ENCODE data around the gene RNASE4. TPM values are rescaled to one million over a fixed set of nuclear protein-coding genes. Genes with fewer than 3 reads are reported as not detected.

The RNASE4 gene
- total RNA-seq, 2 donors from 2014 or later: 0.73 to 1.6 TPM

DNA sequence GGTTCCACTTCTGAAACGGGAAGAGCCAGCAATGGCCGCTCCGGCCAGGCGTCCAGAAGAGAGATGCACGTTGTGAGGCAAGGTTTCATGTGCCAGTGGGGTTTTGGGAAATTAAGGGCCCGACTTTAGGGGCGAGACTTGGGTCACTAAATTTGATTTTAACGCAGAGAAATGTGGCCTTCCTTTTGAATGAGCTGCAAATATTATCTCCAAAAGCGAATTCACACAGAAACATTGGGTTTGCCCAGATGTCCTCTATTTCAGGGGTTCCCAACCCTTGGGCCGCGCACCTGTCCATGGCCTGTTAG is 2.3 kb upstream of the RNASE4 start:
- Histone ChIP-seq H3K36me3 (ENCODE audit: control insufficient read depth, insufficient read depth, low read length) (no peaks in the 10 kb centered on the region), H3K9me3 (ENCODE audit: control insufficient read depth, low read length) (no peaks in the 10 kb centered on the region), H3K4me1 (ENCODE audit: control insufficient read depth, insufficient read depth, low read length) (peaks cover 4% of the 10 kb centered on the region), H3K27ac (ENCODE audit: low read depth, low read length) (peak overlapping the region; percentile 86), H3K4me3 (ENCODE audit: low read length) (peak overlapping the region; percentile 98), H3K27me3 (ENCODE audit: control insufficient read depth, insufficient read depth, low read length, poor library complexity, severe bottlenecking) (no peaks in the 10 kb centered on the region), H3K9ac (ENCODE audit: extremely low read depth, low read length, poor library complexity, severe bottlenecking) (peak overlapping the region; percentile 89)
- WGBS, 2 experiments (ENCODE audit: insufficient coverage in 1 of 2, insufficient read length in 1 of 2): 0 to 1% methylated on average over 9 to 11 of the region's 11 CpGs
- no peak for DNase-seq
- no peak overlapping the region for H3K4me3 Mint-ChIP-seq
- H3K27me3 Mint-ChIP-seq (ENCODE audit: insufficient read depth): peaks cover 3% of the 10 kb centered on the region
- H3K9me3 Mint-ChIP-seq: no peaks in the 10 kb centered on the region
- H3K4me1 Mint-ChIP-seq: peaks cover 11% of the 10 kb centered on the region
- H3K27ac Mint-ChIP-seq: no peak overlapping the region
- H3K36me3 Mint-ChIP-seq (ENCODE audit: low read depth): no peaks in the 10 kb centered on the region
- TF ChIP-seq, protein P1, sequence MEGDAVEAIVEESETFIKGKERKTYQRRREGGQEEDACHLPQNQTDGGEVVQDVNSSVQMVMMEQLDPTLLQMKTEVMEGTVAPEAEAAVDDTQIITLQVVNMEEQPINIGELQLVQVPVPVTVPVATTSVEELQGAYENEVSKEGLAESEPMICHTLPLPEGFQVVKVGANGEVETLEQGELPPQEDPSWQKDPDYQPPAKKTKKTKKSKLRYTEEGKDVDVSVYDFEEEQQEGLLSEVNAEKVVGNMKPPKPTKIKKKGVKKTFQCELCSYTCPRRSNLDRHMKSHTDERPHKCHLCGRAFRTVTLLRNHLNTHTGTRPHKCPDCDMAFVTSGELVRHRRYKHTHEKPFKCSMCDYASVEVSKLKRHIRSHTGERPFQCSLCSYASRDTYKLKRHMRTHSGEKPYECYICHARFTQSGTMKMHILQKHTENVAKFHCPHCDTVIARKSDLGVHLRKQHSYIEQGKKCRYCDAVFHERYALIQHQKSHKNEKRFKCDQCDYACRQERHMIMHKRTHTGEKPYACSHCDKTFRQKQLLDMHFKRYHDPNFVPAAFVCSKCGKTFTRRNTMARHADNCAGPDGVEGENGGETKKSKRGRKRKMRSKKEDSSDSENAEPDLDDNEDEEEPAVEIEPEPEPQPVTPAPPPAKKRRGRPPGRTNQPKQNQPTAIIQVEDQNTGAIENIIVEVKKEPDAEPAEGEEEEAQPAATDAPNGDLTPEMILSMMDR (conservative IDR thresholded peaks at IDR 0.05): peak; percentile 26

DNA sequence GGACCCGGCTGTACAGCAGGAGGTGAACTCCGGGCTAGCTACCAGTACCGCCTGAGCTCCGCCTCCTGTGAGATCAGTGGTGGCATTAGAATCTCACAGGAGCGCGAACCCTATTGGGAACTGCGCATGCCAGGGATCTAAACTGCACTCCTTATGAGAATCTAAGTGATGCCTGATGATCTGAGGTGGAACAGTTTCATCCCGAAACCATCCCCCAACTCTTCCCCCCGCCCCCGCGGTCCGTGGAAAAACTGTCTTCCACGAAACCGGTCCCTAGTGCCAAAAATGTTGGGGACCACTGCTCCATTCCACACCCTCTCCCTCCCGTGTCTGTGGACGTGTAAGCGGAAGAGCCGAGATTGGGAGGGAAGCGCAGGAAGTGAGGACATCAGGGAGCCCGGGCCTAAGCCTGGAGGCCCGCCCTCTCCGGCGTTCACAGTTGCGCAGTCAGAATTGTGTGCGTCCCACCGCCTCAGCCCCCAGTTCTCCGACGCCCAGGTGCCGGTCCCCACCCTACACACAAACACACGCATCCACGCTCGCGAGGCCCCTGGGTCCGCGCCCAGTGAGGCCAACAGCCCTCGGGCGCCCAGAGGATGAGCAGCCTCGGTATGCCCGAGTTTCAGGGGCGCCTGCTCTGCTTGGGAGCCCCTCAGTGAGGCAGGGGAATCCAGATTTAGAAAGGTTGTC is 1.8 kb upstream of the RNASE4 start:
- Histone ChIP-seq H3K9me3 (ENCODE audit: control insufficient read depth, low read length) (no peaks in the 10 kb centered on the region), H3K36me3 (ENCODE audit: control insufficient read depth, insufficient read depth, low read length) (no peaks in the 10 kb centered on the region), H3K27me3 (ENCODE audit: control insufficient read depth, insufficient read depth, low read length, poor library complexity, severe bottlenecking) (no peaks in the 10 kb centered on the region), H3K4me3 (ENCODE audit: low read length) (peak overlapping the region; percentile 98), H3K27ac (ENCODE audit: low read depth, low read length) (peak overlapping the region; percentile 86), H3K4me1 (ENCODE audit: control insufficient read depth, insufficient read depth, low read length) (peaks cover 8% of the 10 kb centered on the region), H3K9ac (ENCODE audit: extremely low read depth, low read length, poor library complexity, severe bottlenecking) (peak overlapping the region; percentile 89)
- H3K27ac Mint-ChIP-seq: no peak overlapping the region
- peak; percentile 88 for DNase-seq
- no peak overlapping the region for H3K4me3 Mint-ChIP-seq
- H3K9me3 Mint-ChIP-seq: no peaks in the 10 kb centered on the region
- WGBS, 2 experiments (ENCODE audit: insufficient coverage in 1 of 2, insufficient read length in 1 of 2): 0% methylated on average over 1 to 40 of the region's 40 CpGs
- H3K36me3 Mint-ChIP-seq (ENCODE audit: low read depth): no peaks in the 10 kb centered on the region
- peaks cover 5% of the 10 kb centered on the region for H3K27me3 Mint-ChIP-seq (ENCODE audit: insufficient read depth)
- TF ChIP-seq, protein P1 (conservative IDR thresholded peaks at IDR 0.05): no peak
- peaks cover 16% of the 10 kb centered on the region for H3K4me1 Mint-ChIP-seq

DNA sequence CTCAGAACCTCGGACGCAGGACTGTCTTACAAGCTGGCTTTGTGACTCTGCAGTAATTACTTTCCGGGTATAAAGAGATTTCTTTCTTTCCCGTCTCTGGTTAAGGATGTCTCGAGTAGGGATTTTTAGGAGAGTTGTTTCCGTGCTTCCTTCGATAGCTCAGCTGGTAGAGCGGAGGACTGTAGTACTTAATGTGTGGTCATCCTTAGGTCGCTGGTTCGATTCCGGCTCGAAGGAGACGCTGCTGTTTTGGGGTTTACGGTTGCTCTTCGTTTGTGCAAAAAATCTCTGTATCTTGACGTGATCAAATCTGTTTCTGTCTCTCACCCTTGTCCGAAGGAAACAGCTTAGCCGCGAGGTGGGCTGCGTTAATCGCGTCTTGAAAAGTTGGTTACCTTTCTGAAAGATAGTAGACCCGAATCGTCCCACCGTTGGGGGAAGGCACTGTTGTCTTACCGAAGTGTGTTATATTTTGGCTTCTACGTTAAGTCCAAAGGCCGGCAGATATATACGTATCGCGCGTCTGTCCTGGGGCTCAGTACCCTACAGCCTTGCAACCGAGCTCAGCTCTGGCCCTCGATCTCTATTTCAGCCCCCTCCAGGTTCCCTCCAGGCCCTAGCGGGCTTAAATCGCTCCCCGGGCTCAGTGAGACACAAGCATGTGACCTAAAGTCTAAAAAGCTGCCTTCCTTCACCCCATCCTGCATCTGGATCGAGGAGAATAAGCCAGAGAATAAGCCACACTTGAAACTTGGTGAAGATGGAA is 1.1 kb upstream of the RNASE4 start:
- H3K4me1 ChIP-seq (ENCODE audit: control insufficient read depth, insufficient read depth, low read length): peaks cover 9% of the 10 kb centered on the region
- H3K4me3 Mint-ChIP-seq: no peak overlapping the region
- H3K27me3 ChIP-seq (ENCODE audit: control insufficient read depth, insufficient read depth, low read length, poor library complexity, severe bottlenecking): no peaks in the 10 kb centered on the region
- H3K9ac ChIP-seq (ENCODE audit: extremely low read depth, low read length, poor library complexity, severe bottlenecking): peak overlapping the region; percentile 89
- no peak overlapping the region for H3K27ac Mint-ChIP-seq
- peak overlapping the region; percentile 98 for H3K4me3 ChIP-seq (ENCODE audit: low read length)
- DNase-seq: peak; percentile 93
- TF ChIP-seq, protein P1 (conservative IDR thresholded peaks at IDR 0.05): no peak
- H3K9me3 Mint-ChIP-seq: no peaks in the 10 kb centered on the region
- no peaks in the 10 kb centered on the region for H3K36me3 ChIP-seq (ENCODE audit: control insufficient read depth, insufficient read depth, low read length)
- no peaks in the 10 kb centered on the region for H3K36me3 Mint-ChIP-seq (ENCODE audit: low read depth)
- 0% methylated on average over 33 to 38 of the region's 38 CpGs for WGBS, 2 experiments (ENCODE audit: insufficient coverage in 1 of 2, insufficient read length in 1 of 2)
- peak overlapping the region; percentile 86 for H3K27ac ChIP-seq (ENCODE audit: low read depth, low read length)
- H3K4me1 Mint-ChIP-seq: peaks cover 16% of the 10 kb centered on the region
- H3K9me3 ChIP-seq (ENCODE audit: control insufficient read depth, low read length): no peaks in the 10 kb centered on the region
- peaks cover 5% of the 10 kb centered on the region for H3K27me3 Mint-ChIP-seq (ENCODE audit: insufficient read depth)
